H9 (cell line): ENCODE results near the gene COL18A1. TPM values are rescaled to one million over a fixed set of nuclear protein-coding genes. Genes with fewer than 3 reads are reported as not detected.

Experiments
- DNase-seq: peaks from one replicate; pipeline ENCODE4 v3.0.0-alpha.2; 2017
- H2AFZ ChIP-seq: one replicate; pipeline ENCODE4 v1.6.1; 2013; ENCODE audit warnings: mild to moderate bottlenecking, low read length, control low read depth, moderate library complexity
- H2AK5ac ChIP-seq: 2 replicates; pipeline ENCODE4 v1.6.1; 2013; ENCODE audit warnings: low read length, control low read depth, mixed read lengths; ENCODE audit not compliant: insufficient read length
- H2BK120ac ChIP-seq: one replicate; pipeline ENCODE4 v1.6.1; 2013; ENCODE audit warnings: low read depth, mild to moderate bottlenecking, low read length, control low read depth, inconsistent platforms; ENCODE audit not compliant: poor library complexity, severe bottlenecking
- H2BK12ac ChIP-seq: 2 replicates; pipeline ENCODE4 v1.6.1; 2013; ENCODE audit warnings: low read length, control low read depth, mixed read lengths, low read depth; ENCODE audit not compliant: insufficient read length
- H2BK15ac ChIP-seq: 2 replicates; pipeline ENCODE4 v1.6.1; 2013; ENCODE audit warnings: low read depth, low read length, control low read depth
- H2BK20ac ChIP-seq: one replicate; pipeline ENCODE4 v1.6.1; 2013; ENCODE audit warnings: low read depth, mild to moderate bottlenecking, low read length, control low read depth, inconsistent platforms; ENCODE audit not compliant: poor library complexity, severe bottlenecking
- H2BK5ac ChIP-seq: 2 replicates; pipeline ENCODE4 v1.6.1; 2013; ENCODE audit warnings: low read length, control low read depth, mixed read lengths; ENCODE audit not compliant: insufficient read length
- H3K14ac ChIP-seq: 2 replicates; pipeline ENCODE4 v1.6.1; 2013; ENCODE audit warnings: low read length, control low read depth; ENCODE audit not compliant: insufficient read depth
- H3K18ac ChIP-seq: 2 replicates; pipeline ENCODE4 v1.6.1; 2013; ENCODE audit warnings: low read depth, mild to moderate bottlenecking, mixed read lengths, low read length, control low read depth; ENCODE audit not compliant: insufficient read length
- H3K23ac ChIP-seq: 2 replicates; pipeline ENCODE4 v1.6.1; 2013; ENCODE audit warnings: low read length, control low read depth, mixed read lengths, low read depth; ENCODE audit not compliant: insufficient read length
- H3K23me2 ChIP-seq: 2 replicates; pipeline ENCODE4 v1.6.1; 2013; ENCODE audit warnings: low read depth, mild to moderate bottlenecking, mixed read lengths, low read length, control low read depth; ENCODE audit not compliant: insufficient read length, poor library complexity, severe bottlenecking
- H3K27ac ChIP-seq: 2 replicates; pipeline ENCODE4 v1.5.1; 2013; ENCODE audit warnings: low read length, control low read depth, mixed read lengths, low read depth; ENCODE audit not compliant: insufficient read length
- H3K27me3 ChIP-seq: 2 replicates; pipeline ENCODE4 v1.6.1; 2013; ENCODE audit warnings: low read length, control low read depth, inconsistent platforms; ENCODE audit not compliant: insufficient read depth
- H3K4ac ChIP-seq: 2 replicates; pipeline ENCODE4 v1.6.1; 2013; ENCODE audit warnings: low read depth, mild to moderate bottlenecking, control low read depth, inconsistent platforms, low read length, moderate library complexity
- H3K4me1 ChIP-seq: 2 replicates; pipeline ENCODE4 v1.6.1; 2013; ENCODE audit warnings: low read length, control low read depth, inconsistent platforms; ENCODE audit not compliant: insufficient read depth
- H3K4me2 ChIP-seq: 2 replicates; pipeline ENCODE4 v1.6.1; 2013; ENCODE audit warnings: low read length, control low read depth, mixed read lengths; ENCODE audit not compliant: insufficient read length, insufficient read depth
- H3K56ac ChIP-seq: 2 replicates; pipeline ENCODE4 v1.6.1; 2013; ENCODE audit warnings: low read depth, mild to moderate bottlenecking, mixed read lengths, low read length, control low read depth; ENCODE audit not compliant: insufficient read length
- H3K79me1 ChIP-seq: 2 replicates; pipeline ENCODE4 v1.6.1; 2013; ENCODE audit warnings: low read depth, mild to moderate bottlenecking, moderate library complexity, low read length, control low read depth, inconsistent platforms; ENCODE audit not compliant: insufficient read depth, poor library complexity, severe bottlenecking
- H3K79me2 ChIP-seq: 2 replicates; pipeline ENCODE4 v1.6.1; 2013; ENCODE audit warnings: low read length, control low read depth, inconsistent platforms; ENCODE audit not compliant: insufficient read depth
- H3K9ac ChIP-seq: 2 replicates; pipeline ENCODE4 v1.6.1; 2013; ENCODE audit warnings: low read length, control low read depth, mixed read lengths; ENCODE audit not compliant: insufficient read length; ENCODE audit errors: extremely low read depth
- H3K9me3 ChIP-seq: one replicate; pipeline ENCODE4 v1.6.1; 2013; ENCODE audit warnings: low read depth, low read length, inconsistent platforms; ENCODE audit not compliant: control insufficient read depth
- H3T11ph ChIP-seq: one replicate; pipeline ENCODE4 v1.6.1; 2013; ENCODE audit warnings: mild to moderate bottlenecking, low read length, control low read depth, inconsistent platforms
- H4K20me1 ChIP-seq: one replicate; pipeline ENCODE4 v1.6.1; 2013; ENCODE audit not compliant: control insufficient read depth, insufficient read length, insufficient read depth
- H4K5ac ChIP-seq: 2 replicates; pipeline ENCODE4 v1.6.1; 2013; ENCODE audit warnings: low read depth, mild to moderate bottlenecking, mixed read lengths, low read length, control low read depth; ENCODE audit not compliant: insufficient read length
- H4K8ac ChIP-seq: replicated peaks from 2 replicates; pipeline ENCODE4 v1.6.1; 2013; ENCODE audit warnings: low read length, control low read depth, mixed read lengths, low read depth; ENCODE audit not compliant: insufficient read length
- H4K91ac ChIP-seq: 2 replicates; pipeline ENCODE4 v1.6.1; 2013; ENCODE audit warnings: low read depth, mild to moderate bottlenecking, moderate library complexity, mixed read lengths, low read length, control low read depth; ENCODE audit not compliant: insufficient read length
- H3K27ac Mint-ChIP-seq, 3 experiments: 2 replicates in 2 of 3; 3 replicates in 1 of 3; pipeline ENCODE4 v1.8.0; 2020 to 2021; ENCODE audit warnings: mixed read lengths in 3 of 3, mild to moderate bottlenecking in 1 of 3, moderate library complexity in 1 of 3
- H3K27me3 Mint-ChIP-seq: 2 replicates; pipeline ENCODE4 v1.8.0; 2021; ENCODE audit warnings: low read depth, mild to moderate bottlenecking, moderate library complexity, mixed read lengths
- H3K36me3 Mint-ChIP-seq, 3 experiments: 2 replicates in 2 of 3; 3 replicates in 1 of 3; pipeline ENCODE4 v1.8.0; 2020 to 2021; ENCODE audit warnings: low read depth in 3 of 3, mixed read lengths in 3 of 3; ENCODE audit not compliant: insufficient read depth in 1 of 3
- H3K4me1 Mint-ChIP-seq, 2 experiments: 2 replicates each; pipeline ENCODE4 v1.8.0; 2020; ENCODE audit warnings: mixed read lengths in 2 of 2
- H3K4me3 Mint-ChIP-seq, 2 experiments: 2 replicates in 1 of 2; 3 replicates in 1 of 2; pipeline ENCODE4 v1.8.0; 2020 to 2021; ENCODE audit warnings: mild to moderate bottlenecking in 2 of 2, mixed read lengths in 2 of 2, moderate library complexity in 1 of 2
- H3K9me3 Mint-ChIP-seq, 2 experiments: 2 replicates in 1 of 2; 3 replicates in 1 of 2; pipeline ENCODE4 v1.8.0; 2020; ENCODE audit warnings: mild to moderate bottlenecking in 2 of 2, mixed read lengths in 2 of 2, moderate library complexity in 1 of 2
- WGBS: extraction: QIAGEN DNeasy Blood & Tissue Kit; methylation state at CpG from one replicate; pipeline ENCODE4 v1.1.7; 2013; ENCODE audit warnings: missing lambda C conversion rate, low lambda C conversion rate, mixed read lengths; ENCODE audit not compliant: insufficient read length; ENCODE audit errors: extremely low coverage; 5-methylcytosine and 5-hydroxymethylcytosine counted together
- total RNA-seq: library from RNA; stranded (reverse); gene quantifications from 2 replicates; pipeline ENCODE4 v1.2.1, GENCODE V29; 2021
- TF ChIP-seq, protein P1 (sequence below): fragments of 200-600 bp; sonication (generic); conservative IDR thresholded peaks from 3 replicates; pipeline ENCODE4 v1.8.0; 2021; ENCODE audit warnings: antibody characterized with exemption, mild to moderate bottlenecking

COL18A1 gene
- total RNA-seq, 1 experiment from 2014 or later = 232 TPM

- H3K4me2 ChIP-seq = no peak overlapping the region
- no peak overlapping the region for H4K5ac ChIP-seq
- no peak overlapping the region for H2BK120ac ChIP-seq
- no peak overlapping the region for H2BK15ac ChIP-seq
- H2AK5ac ChIP-seq = no peak overlapping the region
- Mint-ChIP-seq H3K4me3 (no peak overlapping the region), H3K4me1 (peaks cover 2 to 16% of the 10 kb centered on the region in 2 experiments; a peak in 2 of 4 replicates), H3K27ac (no peak overlapping the region), H3K9me3 (peaks cover 15 to 17% of the 10 kb centered on the region in 2 experiments), H3K36me3 (peaks cover 27 to 45% (median 41%) of the 10 kb centered on the region in 3 experiments), H3K27me3 (no peaks in the 10 kb centered on the region)
- no peak overlapping the region for H2BK12ac ChIP-seq
- no peak overlapping the region for H4K8ac ChIP-seq
- H3K23me2 ChIP-seq = no peaks in the 10 kb centered on the region
- H2AFZ ChIP-seq = no peak overlapping the region
- no peak overlapping the region for H4K91ac ChIP-seq
- no peak overlapping the region for H2BK5ac ChIP-seq
- no CpG with 5 or more reads among the region's 5 CpGs for WGBS
- H3K79me2 ChIP-seq = peaks cover 13% of the 10 kb centered on the region; the same call in 1 of the 2 replicates
- H3K56ac ChIP-seq = no peak overlapping the region
- H3K18ac ChIP-seq = no peak overlapping the region
- DNase-seq = no peak
- no peaks in the 10 kb centered on the region for H3K27me3 ChIP-seq
- no peak overlapping the region for H3K23ac ChIP-seq
- H3K27ac ChIP-seq = no peak overlapping the region
- no peak overlapping the region for H3K4ac ChIP-seq
- TF ChIP-seq, protein P1, sequence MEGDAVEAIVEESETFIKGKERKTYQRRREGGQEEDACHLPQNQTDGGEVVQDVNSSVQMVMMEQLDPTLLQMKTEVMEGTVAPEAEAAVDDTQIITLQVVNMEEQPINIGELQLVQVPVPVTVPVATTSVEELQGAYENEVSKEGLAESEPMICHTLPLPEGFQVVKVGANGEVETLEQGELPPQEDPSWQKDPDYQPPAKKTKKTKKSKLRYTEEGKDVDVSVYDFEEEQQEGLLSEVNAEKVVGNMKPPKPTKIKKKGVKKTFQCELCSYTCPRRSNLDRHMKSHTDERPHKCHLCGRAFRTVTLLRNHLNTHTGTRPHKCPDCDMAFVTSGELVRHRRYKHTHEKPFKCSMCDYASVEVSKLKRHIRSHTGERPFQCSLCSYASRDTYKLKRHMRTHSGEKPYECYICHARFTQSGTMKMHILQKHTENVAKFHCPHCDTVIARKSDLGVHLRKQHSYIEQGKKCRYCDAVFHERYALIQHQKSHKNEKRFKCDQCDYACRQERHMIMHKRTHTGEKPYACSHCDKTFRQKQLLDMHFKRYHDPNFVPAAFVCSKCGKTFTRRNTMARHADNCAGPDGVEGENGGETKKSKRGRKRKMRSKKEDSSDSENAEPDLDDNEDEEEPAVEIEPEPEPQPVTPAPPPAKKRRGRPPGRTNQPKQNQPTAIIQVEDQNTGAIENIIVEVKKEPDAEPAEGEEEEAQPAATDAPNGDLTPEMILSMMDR = no peak
- H3T11ph ChIP-seq = no peak overlapping the region
- H3K9ac ChIP-seq = no peak overlapping the region
- H3K9me3 ChIP-seq = no peaks in the 10 kb centered on the region
- H4K20me1 ChIP-seq = no peaks in the 10 kb centered on the region
- H3K79me1 ChIP-seq = peaks cover 10% of the 10 kb centered on the region
- H3K4me1 ChIP-seq = no peaks in the 10 kb centered on the region
- no peak overlapping the region for H3K14ac ChIP-seq
- no peak overlapping the region for H2BK20ac ChIP-seq
Observed at GRCh38 chr21:45461369-45461750, 56.4 kb downstream of the COL18A1 start.
